HG03558 (cell line): ENCODE measurements around the gene ARHGAP42.
"Not testable (repeated sequence)": the region's sequence is repeated elsewhere in the genome, so short reads cannot be mapped to it uniquely, and the experiment has no call there.

Experiments used
- ATAC-seq: cut with Tn5 transposase; IDR thresholded peaks from one replicate; pipeline ENCODE4 v1.9.1; 2021; ENCODE audit warnings: moderate number of reproducible peaks; ENCODE audit not compliant: unreplicated experiment; ENCODE audit errors: extremely low read depth

ARHGAP42 gene

DNA sequence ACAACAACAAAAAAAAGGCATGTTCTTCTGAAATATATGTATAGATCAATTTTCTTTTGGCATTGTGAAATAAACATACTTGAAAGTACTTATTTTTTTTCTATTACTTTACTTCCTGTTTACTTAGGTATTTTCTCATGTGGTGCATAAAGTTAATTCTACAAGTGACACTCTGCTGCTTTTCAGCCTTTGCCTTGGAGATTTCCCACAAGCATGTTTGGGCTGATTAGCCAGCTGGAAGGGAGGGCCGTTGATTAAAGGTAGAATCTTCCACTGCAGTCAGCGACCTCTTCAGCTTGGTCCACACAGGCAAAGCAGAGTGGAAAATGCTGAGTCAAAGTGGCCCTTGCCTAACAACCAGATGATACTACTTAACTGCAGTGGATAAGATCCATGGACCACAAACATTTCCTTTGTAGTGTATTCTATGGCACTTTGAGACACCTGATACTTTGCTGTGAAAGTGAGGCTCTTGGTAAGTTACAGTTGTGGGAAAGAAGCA is 176.0 kb downstream of the ARHGAP42 start:
- peak; percentile 81 for ATAC-seq

DNA sequence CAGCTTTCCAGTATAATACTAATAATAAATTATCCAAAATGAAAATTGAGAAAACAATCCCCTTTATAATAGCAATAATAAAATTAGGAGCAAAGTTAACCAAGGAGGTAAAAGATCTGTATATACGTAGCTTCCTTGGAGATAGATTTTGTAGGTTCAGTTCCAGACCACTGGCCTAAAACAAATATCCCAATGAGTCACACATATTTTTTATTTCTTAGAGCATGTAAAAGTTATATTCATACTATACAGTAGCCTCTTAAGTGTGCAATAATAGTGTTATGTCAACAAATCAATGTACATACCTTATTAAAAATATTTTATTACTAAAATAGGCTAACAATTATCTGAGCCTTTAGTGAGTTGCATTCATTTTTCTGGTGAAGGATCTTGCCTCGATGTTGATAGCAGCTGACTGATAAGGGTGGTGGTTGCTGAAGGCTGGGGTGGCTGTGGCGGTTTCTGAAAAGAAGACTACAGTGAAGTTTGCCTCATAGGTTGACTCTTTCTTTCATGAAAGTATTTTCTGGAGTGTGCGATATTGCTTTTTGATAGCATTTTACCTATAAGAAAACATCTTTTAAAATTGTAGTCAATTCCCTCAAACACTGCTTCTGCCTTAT is 178.5 kb downstream of the ARHGAP42 start:
- no peak for ATAC-seq

DNA sequence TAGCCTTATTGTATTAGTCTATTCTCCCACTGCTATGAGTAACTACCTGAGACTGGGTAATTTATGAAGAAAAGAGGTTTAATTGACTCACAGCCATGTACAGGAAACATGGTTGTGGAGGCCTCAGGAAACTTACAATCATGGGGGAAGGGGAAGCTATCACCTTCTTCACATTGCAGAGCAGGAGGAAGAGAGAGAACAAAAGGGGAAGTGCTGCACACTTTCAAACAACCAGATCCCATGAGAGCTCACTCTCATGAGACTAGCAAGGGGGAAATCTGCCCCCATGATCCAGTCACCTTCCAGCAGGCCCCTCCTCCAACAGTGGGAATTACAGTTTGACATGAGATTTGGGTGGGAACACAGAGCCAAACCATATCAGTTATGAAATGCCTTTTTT is 179.4 kb downstream of the ARHGAP42 start:
- ATAC-seq = no peak

DNA sequence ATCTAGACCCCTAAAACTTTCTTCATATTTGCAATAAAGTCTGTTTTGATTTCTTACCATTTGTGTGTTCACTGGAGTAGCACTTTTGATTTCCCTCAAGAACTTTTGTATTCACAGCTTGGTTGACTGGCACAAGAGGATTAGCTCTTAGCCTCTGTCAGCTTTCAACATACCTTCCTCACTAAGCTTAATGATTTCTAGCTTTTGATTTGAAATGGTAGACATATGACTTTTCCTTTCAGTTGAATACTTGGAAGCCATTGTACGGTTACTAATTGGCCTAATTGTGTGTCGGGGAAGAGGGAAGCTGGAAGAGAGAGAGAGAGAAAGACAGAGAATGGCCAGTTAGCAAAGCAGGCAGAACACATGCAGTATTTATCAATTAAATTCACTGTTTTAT is 180.5 kb downstream of the ARHGAP42 start:
- ATAC-seq = no peak

DNA sequence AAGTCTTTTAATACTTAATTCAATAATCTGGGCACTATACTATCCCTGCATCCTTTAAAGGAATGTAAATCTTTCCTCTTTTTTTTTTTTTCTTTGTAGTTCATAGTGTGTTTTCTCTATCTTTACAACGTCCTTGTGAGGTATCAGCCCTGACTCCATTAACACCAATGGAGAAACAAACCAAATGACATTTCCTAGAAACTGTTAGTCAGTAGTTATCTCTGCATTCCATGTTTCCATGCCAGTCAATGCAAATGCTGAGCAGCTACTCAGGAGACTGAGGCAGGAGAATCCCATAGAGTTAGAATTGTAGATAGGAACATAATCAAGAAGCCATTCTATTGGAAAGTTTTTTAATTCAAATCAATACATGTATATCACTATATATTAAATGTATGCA is 182.2 kb downstream of the ARHGAP42 start:
- ATAC-seq = no peak

DNA sequence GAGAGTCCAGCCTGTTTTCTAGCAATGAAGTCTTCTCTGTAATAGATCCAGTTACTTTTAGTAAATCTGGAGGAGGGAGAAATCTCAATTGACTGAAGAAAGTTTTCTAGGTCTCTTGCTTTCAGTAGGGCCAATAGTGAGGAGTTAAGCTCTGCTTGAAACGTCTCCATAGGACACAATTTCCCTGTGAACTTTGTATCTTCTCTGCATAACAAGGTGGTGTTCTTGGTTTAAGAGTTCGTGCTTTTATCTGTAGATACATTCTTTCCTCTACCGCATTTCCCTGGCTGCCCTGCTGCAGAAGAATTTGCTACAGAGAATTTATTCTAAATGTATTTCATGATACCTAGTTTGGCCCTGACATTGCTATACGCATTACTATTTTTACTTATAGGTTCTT is 183.1 kb downstream of the ARHGAP42 start:
- no peak for ATAC-seq

DNA sequence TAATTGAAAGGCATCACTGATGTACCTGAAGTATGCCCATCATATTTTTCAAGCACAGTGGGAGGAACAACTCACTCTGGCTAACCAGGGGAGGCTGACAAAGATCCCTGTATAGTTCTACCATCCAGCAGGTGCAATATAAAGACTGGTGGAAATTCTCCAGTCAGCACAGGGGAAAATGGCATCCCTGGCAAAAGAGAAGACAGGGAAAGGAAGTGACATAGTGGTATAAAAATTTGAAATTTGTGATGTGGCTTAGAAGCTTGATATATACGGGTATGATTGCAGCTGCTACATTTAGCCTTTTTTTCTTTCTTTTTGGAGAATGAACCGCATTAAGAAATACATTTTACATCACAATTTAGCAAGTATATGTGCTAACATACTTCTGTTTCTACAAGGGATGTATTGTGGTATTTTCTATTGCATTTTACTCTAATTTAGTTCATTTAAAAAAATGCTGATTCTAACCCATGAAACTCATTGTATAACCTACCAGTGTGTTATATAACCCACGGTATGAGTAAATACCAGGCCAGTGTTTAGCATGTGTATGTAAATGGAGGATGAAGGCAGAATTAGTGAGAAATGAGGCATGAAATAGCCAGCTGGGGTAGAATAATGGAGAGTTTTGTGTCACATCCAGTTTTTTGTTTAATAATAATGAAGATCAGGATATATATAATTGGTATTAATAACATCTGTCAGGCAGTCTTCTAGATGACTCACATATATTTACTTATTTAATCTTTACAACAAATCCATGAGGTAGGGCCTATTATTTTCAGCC is 186.1 kb downstream of the ARHGAP42 start:
- no peak for ATAC-seq

DNA sequence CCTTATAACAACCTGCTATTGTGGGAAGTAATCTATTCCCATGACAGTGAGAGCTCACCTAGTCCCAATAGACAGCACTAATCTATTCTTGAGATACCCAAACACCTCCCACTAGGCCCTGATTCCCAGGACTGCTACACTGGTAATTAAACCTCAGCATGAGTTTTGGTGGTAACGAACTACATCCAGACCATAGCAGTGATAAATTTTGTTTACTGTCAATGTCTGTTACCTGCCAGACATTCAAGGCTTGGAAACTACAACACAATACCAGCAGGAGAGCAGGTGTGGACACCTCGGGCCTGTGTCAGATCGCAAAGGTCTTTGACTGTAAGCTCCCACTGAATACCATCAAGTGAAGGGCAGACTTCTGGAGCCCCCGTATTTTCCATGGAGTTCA is 187.1 kb downstream of the ARHGAP42 start:
- no peak for ATAC-seq

DNA sequence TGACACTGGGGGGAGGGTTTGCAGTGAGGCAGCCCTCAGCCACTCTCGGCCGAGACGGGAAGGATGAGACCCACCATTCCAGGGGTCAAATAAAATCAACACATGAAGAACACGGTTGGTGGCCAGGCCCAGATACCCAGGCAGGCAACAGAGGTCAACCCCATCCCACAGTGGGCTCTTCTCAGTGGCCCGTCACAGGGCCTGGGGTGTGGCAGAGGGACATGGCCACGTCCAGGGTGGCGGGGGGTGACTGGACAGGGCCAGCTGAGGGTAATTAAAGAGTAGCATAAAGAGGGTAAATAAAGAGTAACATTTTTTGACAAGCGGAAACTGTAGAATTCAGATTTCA is 188.4 kb downstream of the ARHGAP42 start:
- no peak for ATAC-seq

DNA sequence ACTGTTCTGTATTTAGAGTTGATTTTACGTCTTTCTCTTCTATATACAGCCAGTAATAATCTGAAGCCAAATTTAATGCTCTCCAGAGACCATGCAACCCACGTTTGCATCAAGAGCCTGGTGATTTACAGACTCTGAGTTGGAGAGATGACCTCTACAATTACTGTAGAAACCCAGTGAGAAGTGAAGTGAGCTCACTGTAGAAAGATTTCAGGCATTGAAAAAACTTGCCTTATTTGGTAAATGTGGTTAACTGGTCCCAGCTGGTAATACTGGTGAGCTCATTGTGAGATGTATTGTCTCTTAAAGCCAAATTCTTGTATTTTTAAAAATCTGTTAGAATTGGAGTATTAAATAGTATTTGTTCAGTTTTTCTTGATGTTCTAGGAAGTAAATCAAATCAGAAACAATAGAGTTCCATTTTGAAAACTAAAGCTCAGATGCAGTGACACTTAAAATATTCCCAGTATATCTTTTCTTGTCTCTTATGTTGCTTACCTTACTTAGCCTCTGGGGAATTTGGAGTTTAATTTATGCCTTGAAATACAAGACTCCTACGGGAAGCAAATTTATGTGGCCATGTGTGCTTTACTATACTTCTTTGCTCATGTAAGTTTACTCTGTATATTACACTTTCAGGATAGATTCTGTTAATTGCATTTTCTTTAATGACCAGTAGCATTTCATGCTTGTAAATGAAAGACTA is 189.9 kb downstream of the ARHGAP42 start:
- ATAC-seq = peak; percentile 86

DNA sequence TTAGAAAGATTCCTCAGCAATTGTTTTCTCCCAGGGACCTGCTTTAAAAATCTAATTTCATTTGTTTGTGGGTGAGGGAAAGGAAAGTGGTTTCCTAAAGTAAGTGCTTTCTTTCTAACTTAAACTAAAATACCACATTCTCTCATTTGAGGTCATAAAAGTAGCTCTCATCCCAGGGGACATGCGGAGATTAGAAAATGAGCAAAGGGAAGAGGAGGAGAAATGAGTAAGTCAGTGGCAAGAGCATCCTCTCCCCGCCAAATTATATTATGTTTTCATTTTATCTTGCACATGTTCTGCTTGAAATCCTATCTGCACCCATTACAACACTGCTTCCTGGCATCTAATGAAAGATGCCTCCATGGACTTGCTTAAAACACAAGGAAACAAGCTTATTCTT is 191.4 kb downstream of the ARHGAP42 start:
- no peak for ATAC-seq

DNA sequence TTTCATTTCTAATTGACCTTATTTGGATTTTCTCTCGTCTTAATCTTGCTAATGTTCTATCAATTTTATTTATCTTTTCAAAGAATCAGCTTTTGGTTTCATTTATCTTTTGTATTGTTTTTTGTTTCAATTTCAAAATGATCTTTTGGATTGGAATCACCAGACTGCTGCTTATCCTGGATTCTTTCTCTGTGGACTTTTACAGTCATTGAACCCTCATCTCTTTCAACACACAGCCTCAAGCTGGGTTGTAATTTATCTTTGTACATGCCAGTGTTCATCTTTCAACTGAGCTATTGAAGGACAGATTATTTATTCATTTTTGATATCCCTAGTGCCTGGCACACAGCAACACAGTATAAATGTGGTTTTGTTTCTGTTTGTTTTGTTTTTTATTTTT is 195.9 kb downstream of the ARHGAP42 start:
- no peak for ATAC-seq

DNA sequence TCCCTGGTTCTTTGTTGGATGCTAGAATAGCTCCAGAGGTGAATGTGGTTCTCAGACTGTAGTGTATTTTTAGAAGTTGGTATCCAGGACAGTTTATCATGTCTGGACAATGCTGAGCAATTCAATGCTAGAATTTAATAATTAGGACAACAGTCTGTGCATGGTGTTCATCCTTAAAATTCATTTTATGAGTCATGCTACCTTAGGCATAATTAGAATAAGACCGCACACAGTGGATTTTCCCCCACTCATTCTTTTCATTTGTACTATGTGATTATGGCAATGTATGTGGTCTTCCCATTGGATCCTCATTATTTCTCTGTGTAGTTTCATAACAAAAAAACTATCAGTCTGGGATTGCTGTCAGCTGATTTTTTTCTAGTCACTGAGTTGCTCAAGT is 196.7 kb downstream of the ARHGAP42 start:
- no peak for ATAC-seq

DNA sequence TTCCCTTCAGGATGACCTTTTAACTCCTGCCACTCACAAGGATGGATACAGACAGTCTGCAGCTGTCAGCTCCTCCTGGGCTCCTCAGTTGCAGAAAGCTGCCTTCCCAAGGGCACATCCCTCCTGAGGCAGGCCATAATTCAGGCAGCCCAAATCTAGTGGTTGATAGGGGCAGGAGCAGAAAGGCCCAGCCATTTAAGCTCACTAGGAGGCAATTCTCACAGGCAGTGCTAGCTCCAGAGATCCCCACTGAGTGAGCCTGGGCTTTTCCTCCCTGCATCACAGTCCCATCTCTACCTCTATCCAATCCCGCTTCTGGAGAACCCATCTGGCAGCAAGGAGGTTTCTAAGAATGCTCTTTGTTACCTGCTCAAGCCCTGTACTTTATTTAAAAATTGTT is 200.6 kb downstream of the ARHGAP42 start:
- no peak for ATAC-seq

DNA sequence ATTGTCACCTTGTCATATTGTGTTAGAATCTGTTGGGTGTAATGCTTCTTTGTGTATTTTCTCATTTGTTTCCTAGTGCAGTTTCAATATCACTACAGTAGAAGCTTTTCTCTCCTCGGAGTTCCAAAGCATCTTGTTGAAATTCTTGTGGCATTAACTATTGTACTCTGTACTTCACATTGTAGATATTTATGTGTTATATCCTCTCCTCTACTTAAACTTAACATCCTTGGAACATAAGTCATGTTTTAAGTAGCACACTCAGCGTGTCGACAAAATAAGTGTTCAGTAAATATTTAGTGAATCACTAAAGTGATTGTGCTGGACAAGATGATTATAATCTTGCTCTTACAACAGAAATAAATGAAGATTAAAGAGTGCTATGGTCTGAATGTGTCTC is 201.7 kb downstream of the ARHGAP42 start:
- no peak for ATAC-seq

DNA sequence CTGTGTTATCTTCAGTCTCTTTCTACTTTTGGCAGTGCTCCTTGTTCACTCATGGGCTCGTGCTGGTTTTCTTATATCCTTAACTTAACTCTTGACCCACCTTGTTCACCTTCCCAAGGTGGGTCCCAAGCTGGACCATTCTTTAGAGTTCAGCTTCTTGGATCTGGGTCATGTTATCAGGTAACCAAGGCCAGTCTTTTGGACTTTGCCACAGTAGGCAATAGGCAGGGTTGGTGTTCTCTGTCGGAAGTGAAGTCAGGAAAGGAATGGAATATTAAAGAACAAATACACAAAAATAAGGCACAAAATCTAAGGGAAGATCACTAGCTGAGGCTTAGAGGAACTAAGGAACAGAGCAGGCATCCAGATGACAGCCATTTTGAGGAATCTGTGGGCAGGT is 202.7 kb downstream of the ARHGAP42 start:
- ATAC-seq = no peak

DNA sequence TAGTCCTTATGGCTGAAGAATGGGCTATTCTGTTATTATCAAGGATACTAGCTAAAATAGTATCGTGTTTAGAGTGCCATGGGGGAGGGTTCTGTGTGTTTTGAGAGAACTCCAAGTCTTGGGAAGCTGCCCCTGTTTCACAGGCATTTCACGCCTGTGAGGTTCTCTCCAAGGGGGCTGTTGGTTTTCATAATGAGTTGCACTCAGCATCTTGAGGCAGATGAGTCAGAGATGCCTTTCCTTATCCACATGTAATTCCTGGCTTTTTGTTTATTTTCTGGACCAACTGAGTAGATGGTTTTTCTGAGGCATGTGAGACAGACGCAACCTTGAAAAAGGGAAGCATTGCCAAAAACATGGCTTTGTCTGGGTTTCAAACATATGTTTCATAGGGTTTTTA is 203.7 kb downstream of the ARHGAP42 start:
- ATAC-seq = no peak

DNA sequence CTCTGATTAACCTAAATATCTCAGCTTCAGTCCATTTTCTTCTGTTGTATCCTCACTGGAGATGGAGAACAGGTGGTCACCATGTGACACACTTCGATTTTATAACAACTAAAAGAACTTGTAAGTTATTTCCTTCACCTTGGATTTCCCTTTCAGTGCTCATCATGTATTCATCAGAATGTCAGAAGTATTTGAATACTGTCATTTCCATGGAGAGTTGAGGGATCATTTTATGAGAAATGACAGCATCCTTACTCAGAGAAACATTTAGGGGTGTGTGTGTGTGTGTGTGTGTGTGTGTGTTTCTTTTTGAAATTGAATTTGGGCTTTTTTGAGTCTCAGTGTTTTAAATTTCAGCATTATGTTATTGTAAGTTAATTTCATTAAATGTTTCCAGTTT is 205.8 kb downstream of the ARHGAP42 start:
- ATAC-seq = no peak

DNA sequence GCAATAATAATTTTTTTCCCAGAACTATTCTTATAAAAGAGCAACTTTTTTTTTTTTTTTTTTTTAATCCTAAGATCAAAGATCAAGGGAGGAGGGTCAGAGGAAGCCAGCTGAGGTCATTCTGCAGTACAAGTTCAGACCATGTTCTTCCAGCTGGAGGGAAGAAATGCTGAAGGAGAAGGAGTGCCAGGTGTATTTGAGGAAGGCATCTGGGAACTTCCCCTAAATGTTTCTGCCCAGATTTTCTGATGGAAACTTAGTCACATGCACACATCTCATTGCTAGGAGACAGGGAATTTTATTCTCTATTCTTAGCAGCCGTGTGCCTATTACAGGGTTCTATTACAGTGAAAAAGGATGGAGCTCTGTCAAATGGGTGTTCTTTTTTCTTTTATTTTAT is 208.4 kb downstream of the ARHGAP42 start:
- no peak for ATAC-seq

DNA sequence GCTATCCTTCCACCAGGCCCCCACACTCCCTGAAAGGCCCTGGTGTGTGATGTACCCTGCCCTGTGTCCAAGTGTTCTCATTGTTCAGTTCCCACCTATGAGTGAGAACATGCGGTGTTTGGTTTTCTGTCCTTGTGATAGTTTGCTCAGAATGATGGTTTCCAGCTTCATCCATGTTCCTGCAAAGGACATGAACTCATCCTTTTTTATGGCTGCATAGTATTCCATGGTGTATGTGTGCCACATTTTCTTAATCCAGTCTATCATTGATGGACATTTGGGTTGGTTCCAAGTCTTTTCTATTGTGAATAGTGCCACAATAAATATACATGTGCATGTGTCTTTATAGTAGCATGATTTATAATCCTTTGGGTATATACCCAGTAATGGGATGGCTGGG is 208.9 kb downstream of the ARHGAP42 start:
- ATAC-seq = not testable (repeated sequence)

DNA sequence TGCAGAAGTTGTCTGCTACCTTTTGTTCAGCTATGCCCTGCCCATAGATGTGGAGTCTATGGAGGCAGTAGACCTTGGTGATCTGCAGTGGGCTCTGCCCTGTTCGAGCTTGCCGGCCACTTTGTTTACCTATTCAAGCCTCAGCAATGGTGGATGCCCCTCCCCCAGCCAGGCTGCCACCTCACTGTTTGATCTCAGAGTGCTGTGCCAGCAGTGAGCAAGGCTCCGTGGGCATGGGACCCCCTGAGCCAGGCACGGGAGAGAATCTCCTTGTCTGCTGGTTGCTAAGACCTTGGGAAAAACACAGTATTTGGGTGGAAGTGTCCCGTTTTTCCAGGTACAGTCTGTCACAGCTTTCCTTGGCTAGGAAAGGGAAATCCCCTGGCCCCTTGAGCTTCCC is 214.4 kb downstream of the ARHGAP42 start:
- not testable (repeated sequence) for ATAC-seq
